ENCODE data around the gene ITGB3BP. TPM values are rescaled to one million over a fixed set of nuclear protein-coding genes. Genes with fewer than 3 reads are reported as not detected.
"Not testable (repeated sequence)": the region's sequence is repeated elsewhere in the genome, so short reads cannot be mapped to it uniquely, and the experiment has no call there.

ITGB3BP gene
- total RNA-seq, 2 experiments from 2014 or later = 52.5 to 55.3 TPM

DNA sequence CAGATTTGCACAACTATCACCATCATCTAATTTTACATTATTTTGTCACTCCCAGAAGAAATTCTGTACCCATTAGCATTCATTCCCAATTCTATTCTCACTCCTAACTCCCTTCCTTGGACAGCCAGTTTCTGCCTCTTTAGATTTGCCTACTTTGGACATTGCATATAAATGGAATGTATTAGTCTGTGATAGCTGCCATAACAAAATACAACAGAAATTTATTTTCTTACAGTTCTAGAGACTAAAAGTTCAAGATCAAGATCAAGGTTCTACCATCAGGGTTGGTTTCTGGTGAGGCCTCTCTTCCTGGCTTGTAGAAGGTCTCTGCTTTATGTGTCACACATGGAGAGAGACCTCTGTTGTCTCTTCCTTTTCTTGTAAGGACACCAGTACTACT is 93.7 kb downstream of the ITGB3BP start:
- ChIA-PET POLR2A (no interaction called here), CTCF (no interaction called here)

DNA sequence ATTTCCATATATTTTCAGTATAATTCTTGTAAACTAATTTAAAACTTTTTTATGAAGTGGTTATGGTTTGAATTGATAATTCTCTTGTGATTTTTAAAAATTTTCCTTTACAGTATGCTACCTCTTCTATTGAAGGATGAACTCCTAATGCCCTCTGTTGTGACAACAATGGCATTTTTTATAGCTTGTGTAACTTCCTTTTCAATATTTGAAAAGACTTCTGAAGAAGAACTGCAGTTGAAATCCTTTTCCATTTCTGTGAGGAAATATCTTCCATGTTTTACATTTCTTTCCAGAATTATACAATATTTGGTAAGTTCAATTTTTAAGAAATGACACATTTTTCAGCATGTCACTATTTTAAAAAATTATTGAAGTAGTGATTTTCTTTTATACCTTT is 94.2 kb downstream of the ITGB3BP start:
- ChIA-PET POLR2A (no interaction called here), CTCF (no interaction called here)

DNA sequence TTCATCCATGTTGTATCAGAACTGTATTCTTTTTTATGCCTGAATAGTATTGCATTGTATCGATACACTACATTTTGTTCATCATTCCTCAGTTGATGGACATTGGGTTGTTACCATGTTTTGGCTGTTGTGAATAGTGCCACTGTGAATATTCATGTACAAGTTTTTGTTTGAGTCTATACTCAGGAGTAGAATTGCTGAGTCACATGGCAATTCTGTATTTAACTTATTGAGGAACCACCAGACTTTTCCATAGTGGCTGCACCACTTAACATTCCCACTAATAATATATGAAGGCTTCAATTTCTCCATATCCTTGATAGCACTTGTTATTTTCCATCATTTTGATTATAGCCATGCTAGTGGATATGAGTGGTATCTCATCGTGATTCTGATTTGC is 99.4 kb downstream of the ITGB3BP start:
- ChIA-PET CTCF (no interaction called here), POLR2A (no interaction called here)

DNA sequence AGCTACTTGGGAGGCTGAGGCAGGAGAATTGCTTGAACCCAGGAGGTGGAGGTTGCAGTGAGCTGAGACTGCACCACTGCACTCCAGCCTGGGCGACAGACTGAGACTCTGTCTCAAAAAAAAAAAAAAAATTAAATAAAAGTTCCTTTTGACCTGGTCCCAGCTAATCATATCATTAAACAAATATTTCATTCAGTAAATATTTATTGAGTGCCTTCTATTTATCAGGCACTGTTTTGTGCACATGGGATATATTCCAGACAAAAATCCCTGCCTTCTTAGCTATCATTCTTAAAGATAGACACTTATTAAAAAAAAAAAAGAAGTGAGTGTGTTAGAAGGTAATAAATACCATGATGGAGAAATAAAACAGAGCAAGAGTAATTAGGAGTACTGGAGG is 102.3 kb downstream of the ITGB3BP start:
- POLR2A ChIA-PET, CTCF ChIA-PET: not testable (repeated sequence)

DNA sequence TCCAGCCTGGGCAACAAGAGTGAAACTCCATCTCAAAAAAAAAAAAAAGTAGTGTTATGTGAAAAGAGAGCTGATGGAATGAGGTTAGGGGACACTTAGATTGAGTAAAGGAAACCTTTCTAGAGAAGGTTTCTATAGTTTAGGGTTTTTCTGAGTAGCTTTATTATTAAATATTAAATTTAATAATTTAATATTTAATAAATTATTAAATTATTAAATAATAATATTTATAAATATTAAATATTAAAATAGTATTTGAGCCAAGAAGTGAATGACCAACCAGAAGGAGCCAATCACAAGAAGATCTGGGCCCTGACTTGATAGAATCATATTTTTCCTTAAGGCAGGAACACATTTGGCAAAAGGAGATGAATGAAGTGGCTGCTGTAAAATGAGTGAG is 104.9 kb downstream of the ITGB3BP start:
- CTCF ChIA-PET = no interaction called here
- POLR2A ChIA-PET = no interaction called here

DNA sequence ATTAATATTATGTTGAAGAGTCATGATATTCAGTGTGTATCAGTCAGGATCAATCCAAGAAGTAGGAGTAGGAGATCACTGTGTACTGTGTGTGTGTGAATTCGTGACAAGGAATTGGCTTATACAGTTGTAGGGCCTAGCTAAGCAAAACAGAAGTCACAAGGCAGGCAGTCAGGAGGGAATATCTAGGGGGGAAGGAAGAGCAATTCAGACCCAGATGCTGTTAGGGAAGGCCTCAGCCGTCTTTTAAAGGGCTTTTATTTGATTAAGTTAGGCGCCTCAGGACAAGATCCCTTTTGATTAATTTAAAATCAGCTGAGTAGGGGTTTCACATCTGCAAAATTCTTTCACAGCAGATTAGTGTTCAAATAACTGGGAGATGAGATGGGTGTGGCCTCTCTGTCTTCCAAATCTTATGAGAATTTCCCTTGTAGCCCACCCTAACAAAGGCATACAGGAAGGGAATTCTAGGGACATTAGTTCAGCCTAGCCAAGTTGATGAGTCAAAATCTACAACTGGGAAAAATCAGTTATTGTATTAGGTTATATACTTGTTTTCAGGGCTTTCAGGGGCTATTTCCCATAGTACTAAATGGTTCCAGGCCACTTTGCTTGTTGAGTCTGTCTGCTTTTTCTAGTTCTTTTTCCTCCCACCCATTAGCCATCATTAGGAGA is 108.2 kb downstream of the ITGB3BP start:
- ChIA-PET POLR2A (no interaction called here), CTCF (no interaction called here)

DNA sequence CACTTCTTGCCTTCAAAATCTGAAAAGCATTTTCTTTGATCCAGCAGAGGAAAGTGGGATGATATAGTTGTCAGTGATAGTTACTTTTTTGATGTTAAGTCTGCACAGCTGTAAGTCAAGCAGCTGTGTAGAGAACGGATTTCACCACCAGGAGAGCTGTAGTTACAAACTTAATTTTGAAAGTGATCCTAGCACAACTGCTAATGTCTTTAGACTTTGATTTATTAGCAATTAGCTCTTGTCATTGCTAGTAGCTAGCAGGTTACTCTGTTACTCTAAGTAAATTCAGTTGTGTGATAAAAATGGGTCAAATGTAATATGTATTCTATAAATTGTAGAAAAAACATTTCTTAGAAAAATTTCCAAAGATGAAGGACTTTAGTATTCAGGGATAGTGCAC is 109.6 kb downstream of the ITGB3BP start:
- ChIA-PET CTCF (no interaction called here), POLR2A (no interaction called here)

DNA sequence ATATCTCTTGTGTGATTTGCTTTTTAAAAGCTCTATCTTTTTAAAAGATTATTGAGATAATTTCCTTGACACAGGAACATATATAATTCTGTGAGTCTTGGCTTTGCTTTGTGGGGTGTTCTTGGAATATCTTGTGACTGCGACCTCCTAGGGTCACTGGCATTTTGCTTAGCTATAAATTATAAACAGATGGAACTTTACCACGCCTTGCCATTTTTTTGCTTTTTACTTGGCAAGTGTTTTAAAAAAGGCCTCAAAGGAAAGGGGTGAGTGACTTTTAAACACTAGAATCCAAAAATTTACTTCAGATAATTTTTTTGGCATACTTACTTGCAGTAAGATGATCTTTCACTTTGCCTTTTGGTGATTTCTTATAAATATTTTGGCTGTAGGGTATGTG is 112.0 kb downstream of the ITGB3BP start:
- POLR2A ChIA-PET = no interaction called here
- CTCF ChIA-PET = no interaction called here

DNA sequence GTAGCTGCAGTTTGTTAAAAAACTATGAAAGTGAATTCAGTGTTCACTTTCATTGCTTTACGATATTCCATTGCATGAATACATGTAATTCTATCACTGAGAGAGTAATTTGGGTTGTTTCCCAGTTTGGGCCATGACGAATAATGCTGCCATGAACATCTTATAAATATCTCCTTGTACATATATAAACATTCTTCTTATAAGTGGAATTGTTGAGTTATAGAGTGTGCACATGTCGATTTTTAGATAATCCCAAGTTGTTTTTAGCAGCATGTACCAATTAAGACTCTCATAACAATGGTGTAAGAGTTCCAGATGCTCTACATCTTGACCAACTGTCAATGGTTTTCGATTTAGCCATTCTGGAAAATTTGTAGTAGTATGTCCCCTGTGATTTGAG is 114.7 kb downstream of the ITGB3BP start:
- POLR2A ChIA-PET = no interaction called here
- CTCF ChIA-PET = no interaction called here

DNA sequence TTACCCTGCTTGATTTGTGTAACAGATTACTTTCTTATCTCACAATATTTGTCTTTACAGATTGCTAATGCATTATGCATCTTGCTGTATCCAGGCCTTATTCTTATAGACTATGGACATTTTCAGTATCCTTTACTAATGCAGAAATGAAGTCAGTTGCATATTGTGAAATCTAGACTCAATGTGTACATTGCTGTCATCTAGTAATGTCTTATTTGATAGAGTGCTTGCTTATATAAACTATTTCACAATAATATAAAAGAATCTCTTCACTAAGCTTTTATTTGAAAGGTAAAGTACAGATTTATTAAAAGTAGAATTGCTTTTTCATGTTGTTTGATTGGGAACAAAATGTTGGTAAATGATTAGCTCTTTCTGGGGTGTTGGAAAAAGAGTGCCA is 116.0 kb downstream of the ITGB3BP start:
- CTCF ChIA-PET = no interaction called here
- POLR2A ChIA-PET = no interaction called here

DNA sequence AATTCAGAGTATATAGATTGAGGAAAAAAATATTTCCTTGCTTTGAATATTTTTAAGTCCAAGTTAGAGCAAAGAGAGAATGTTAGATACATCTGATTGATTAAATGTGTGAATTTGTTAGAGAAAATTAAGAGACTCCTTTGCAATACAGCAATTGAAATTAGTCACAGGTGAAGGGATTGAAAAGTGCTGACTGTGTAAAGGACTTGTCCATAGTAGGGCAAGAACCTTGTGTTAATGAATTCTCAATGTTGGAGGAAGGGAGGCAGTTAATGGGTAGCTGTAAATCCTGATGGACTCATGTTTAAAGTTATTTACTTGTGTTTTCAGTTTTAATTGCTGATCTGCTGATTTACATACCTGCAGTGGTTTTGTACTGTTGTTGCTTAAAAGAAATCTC is 117.0 kb downstream of the ITGB3BP start:
- ChIA-PET CTCF (no interaction called here), POLR2A (no interaction called here)

DNA sequence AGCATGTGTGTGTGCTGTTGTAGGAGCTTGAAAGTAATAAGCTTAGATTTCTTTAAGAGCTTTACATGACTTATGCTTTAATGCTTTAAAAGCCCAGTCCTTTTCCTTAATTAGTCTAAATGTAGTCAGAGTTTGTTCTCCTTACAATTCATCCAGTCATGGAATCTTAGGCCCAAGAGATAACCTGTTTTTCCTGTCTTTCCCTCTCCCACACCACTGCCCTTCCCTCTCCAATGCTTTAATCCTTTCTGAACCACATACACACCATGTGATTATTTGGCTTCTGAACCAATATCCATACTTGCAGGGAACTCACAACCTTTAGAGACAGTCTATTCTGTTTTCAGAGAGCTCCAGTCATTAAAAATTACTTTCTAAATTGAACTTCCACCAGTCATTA is 118.0 kb downstream of the ITGB3BP start:
- ChIA-PET CTCF (no interaction called here), POLR2A (no interaction called here)

DNA sequence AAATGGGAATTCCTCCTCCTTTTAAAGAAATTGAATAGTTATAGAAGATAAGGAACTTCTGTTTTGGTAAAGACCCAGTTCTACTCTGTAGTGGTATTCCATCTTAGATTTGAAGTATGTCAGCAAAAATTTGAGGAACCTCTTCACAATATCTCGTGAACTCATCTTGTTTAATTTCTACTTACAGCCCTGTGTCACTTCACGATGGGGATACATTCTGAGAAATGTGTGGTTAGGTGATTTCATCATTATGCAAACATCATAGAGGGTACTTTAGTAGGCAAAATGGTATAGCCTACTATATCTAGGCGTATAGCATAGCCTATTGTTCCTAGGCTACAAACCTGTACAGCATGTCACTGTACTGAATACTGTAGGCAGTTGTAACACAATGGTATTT is 119.6 kb downstream of the ITGB3BP start:
- POLR2A ChIA-PET = no interaction called here
- CTCF ChIA-PET = interaction anchor here (0.6 to 0.7 kb wide), 2 partner anchors 9 to 12 kb away, joined by 3 read pairs; no protein-coding TSS in a partner anchor

DNA sequence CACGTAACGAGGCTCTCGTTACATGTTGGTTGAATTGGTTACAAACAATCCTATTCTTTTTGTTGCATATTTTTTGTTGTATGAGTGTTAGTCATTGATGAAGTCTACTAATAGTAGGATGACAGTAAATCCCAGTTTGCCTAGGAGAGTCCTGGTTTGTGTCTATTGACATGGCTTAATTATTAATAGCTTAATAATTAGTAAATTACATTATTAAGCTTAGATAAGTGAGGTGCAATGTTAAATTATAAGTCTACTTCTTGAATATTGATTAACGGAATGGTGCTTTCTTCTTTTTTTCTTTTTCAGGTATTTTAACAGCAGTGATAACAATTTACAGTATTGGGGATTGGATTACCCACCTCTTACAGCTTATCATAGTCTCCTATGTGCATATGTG is 121.1 kb downstream of the ITGB3BP start:
- ChIA-PET POLR2A (no interaction called here), CTCF (interaction anchor here (1.1 kb wide), 1 partner anchor 118 kb away, joined by 3 read pairs; no protein-coding TSS in a partner anchor)

Other genes starting within 250 kb of the ITGB3BP start
- not detected for gene FOXD3, start 200.7 kb downstream of the ITGB3BP start, total RNA-seq
- 10 to 100 TPM; 21.0 to 22.6 TPM for gene ALG6, start 155.6 kb downstream of the ITGB3BP start, total RNA-seq
- gene EFCAB7, start 300 bp upstream of the ITGB3BP start, total RNA-seq = 1 to 10 TPM; 4.9 to 7.9 TPM
- gene PGM1, start 70.2 kb upstream of the ITGB3BP start, total RNA-seq = 10 to 100 TPM; 43.7 to 45.5 TPM

Measured in activated CD8-positive, alpha-beta memory T cell treated with anti-CD3 and anti-CD28 coated beads for 36 hours (primary cell).